B cell (primary cell): Measurements from ENCODE around the gene PHLDB1.

Experiments
- CTCF ChIP-seq: fragments of 200-600 bp; IDR thresholded peaks from one replicate; pipeline ENCODE4 v1.8.0; 2022; ENCODE audit warnings: antibody characterized with exemption, mild to moderate bottlenecking
- EZH2 ChIP-seq: IDR thresholded peaks from 2 replicates; pipeline ENCODE4 v1.6.1; 2012; ENCODE audit warnings: borderline replicate concordance, low read depth, mild to moderate bottlenecking, moderate library complexity, low read length; ENCODE audit not compliant: insufficient read depth, poor library complexity, severe bottlenecking

- TF ChIP-seq EZH2, result no peak
- no peak for TF ChIP-seq CTCF
These were observed 7.1 kb downstream of the PHLDB1 start for GRCh38 chr11:118614511-118614910.
